ENCODE data around the gene GAL3ST1. TPM values are rescaled to one million over a fixed set of nuclear protein-coding genes. Genes with fewer than 3 reads are reported as not detected.
"Not testable (repeated sequence)": the region's sequence is repeated elsewhere in the genome, so short reads cannot be mapped to it uniquely, and the experiment has no call there.

The GAL3ST1 gene
- polyA plus RNA-seq, 1 experiment: 0.06 TPM

DNA sequence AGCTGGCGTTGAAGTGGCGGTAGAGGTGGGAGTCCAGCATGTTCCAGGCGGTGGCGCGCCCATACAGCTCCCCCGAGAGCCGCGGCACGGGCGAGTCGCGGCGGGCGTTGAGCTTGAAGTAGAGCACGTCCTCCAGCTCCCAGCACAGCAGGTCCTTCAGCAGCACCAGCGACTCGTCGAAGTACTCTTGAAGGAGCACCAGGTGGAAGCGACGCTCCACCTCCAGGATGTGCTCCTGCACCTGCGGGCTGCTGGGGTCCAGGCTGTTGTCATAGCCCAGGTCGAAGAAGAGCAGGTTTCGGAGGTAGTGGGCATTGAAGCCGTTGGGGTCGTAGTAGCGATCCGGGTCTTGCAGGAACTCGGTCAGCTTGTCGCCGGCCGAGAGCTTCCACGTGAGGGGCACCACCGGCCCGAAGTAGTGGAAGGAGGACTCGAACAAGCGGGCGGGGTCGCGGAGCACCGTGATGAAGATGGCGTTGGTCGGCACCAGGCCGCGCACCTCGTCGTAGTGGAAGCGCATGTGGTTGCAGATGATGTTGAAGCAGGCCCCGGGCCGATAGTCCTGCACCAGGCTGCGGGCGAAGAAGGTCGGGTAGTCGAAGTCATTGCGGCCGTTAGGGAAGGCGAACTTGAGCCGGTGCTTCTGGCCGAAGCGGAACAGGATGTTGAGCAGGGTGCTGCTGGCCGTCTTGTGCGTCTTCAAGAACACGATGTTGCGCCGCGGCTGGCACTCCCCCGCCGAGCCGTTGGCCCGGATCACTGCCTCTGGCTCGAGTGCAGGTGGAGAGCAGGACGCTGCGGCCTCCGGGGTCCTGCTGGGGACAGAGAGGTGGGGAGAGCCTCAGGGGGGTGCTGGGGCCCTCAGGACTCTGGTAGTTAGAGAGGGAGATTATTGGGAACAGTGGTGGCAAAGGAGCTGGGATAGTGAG lies 18.9 kb downstream of the GAL3ST1 start:
- CTCF ChIA-PET: interaction anchor here (0.6 kb wide), 1 partner anchor 10 kb away, joined by 6 read pairs; no protein-coding TSS in a partner anchor
- Histone ChIP-seq H3K9me3 (ENCODE audit: control insufficient read depth, insufficient read depth, low read length) (peaks cover 4% of the 10 kb centered on the region; the same call in 1 of the 2 replicates), H3K27ac (ENCODE audit: low read depth, low read length) (no peak overlapping the region), H3K27me3 (ENCODE audit: control insufficient read depth, insufficient read depth, low read length) (peaks cover 8% of the 10 kb centered on the region), H3K4me3 (ENCODE audit: low read depth, low read length) (no peak overlapping the region)
- POLR2A ChIA-PET: no interaction called here
- TF ChIP-seq, protein P1, sequence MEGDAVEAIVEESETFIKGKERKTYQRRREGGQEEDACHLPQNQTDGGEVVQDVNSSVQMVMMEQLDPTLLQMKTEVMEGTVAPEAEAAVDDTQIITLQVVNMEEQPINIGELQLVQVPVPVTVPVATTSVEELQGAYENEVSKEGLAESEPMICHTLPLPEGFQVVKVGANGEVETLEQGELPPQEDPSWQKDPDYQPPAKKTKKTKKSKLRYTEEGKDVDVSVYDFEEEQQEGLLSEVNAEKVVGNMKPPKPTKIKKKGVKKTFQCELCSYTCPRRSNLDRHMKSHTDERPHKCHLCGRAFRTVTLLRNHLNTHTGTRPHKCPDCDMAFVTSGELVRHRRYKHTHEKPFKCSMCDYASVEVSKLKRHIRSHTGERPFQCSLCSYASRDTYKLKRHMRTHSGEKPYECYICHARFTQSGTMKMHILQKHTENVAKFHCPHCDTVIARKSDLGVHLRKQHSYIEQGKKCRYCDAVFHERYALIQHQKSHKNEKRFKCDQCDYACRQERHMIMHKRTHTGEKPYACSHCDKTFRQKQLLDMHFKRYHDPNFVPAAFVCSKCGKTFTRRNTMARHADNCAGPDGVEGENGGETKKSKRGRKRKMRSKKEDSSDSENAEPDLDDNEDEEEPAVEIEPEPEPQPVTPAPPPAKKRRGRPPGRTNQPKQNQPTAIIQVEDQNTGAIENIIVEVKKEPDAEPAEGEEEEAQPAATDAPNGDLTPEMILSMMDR (IDR thresholded peaks at IDR 0.05; ENCODE audit: low read depth, low read length): no peak
- no peak for DNase-seq (ENCODE audit: low read depth, low spot score)

DNA sequence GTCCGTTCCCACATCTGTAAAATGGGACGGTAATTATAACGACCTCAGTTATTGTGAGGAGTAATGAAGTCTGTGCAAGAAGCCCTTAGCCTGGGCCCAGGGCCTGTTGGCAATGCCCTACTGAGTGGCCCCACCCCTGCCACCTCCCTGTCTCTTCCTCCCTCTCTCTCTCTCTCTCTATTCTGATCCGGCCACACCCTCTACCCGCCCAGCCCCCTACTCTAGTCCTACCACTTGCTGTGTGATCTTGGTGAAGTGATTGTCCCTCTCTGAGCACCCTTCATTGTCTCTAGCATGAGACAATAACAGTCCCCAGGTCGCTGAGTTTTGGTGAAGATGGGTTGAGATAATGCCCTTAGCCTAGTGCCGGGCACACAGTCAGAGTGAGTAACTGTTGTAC lies 20.5 kb downstream of the GAL3ST1 start:
- TF ChIP-seq, protein P1 (IDR thresholded peaks at IDR 0.05; ENCODE audit: low read depth, low read length): no peak
- Histone ChIP-seq H3K4me3 (ENCODE audit: low read depth, low read length) (no peak overlapping the region), H3K9me3 (ENCODE audit: control insufficient read depth, insufficient read depth, low read length) (peaks cover 4% of the 10 kb centered on the region; the same call in 1 of the 2 replicates), H3K27me3 (ENCODE audit: control insufficient read depth, insufficient read depth, low read length) (peaks cover 6% of the 10 kb centered on the region), H3K27ac (ENCODE audit: low read depth, low read length) (no peak overlapping the region)
- ChIA-PET POLR2A (no interaction called here), CTCF (no interaction called here)
- no peak for DNase-seq (ENCODE audit: low read depth, low spot score)

DNA sequence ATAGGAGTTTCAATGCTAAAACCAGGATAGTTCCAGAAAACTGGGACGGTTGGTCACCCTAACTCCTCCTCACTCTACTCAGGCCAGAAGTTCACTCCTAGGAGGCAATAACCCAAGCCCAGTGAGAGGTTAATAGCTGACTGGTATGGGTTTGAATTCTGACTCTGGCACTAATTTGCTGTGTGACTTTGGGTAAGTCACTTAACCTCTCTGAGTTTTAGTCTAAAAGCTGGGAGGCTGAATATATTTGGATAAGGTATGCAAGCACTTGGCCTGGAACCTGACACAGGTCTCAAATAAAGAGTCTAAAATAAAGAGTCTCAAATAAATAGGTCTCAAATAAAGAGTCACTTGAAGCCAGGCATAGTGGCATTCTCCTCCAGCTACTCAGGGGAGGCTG lies 21.7 kb downstream of the GAL3ST1 start:
- no peak overlapping the region for H3K4me3 ChIP-seq (ENCODE audit: low read depth, low read length)
- H3K27ac ChIP-seq (ENCODE audit: low read depth, low read length): no peak overlapping the region
- POLR2A ChIA-PET: no interaction called here
- peaks cover 13% of the 10 kb centered on the region for H3K27me3 ChIP-seq (ENCODE audit: control insufficient read depth, insufficient read depth, low read length)
- CTCF ChIA-PET: no interaction called here
- DNase-seq (ENCODE audit: low read depth, low spot score): no peak
- H3K9me3 ChIP-seq (ENCODE audit: control insufficient read depth, insufficient read depth, low read length): peaks cover 4% of the 10 kb centered on the region; the same call in 1 of the 2 replicates
- TF ChIP-seq, protein P1 (IDR thresholded peaks at IDR 0.05; ENCODE audit: low read depth, low read length): no peak

DNA sequence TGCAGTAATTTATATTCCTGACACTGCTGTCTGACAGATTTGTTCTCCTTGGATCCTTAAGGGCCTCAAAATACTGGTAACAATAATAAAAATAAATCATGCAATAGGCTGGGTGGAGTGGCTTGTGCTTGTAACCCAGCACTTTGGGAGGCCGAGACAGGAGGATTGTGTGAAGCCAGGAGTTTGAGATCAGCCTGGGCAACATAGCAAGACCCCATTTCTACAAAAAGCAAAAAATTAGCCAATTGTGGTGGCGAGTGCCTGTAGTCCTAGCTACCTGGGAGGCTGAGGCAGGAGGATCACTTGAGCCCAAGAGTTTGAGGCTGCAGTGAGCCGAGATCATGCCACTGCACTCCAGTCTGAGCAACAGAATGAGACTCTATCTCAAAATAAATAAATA lies 22.7 kb downstream of the GAL3ST1 start:
- CTCF ChIA-PET; DNase-seq (ENCODE audit: low read depth, low spot score); H3K9me3 ChIP-seq (ENCODE audit: control insufficient read depth, insufficient read depth, low read length); H3K27ac ChIP-seq (ENCODE audit: low read depth, low read length); H3K4me3 ChIP-seq (ENCODE audit: low read depth, low read length); POLR2A ChIA-PET: not testable (repeated sequence)
- H3K27me3 ChIP-seq (ENCODE audit: control insufficient read depth, insufficient read depth, low read length): peaks cover 20% of the 10 kb centered on the region

DNA sequence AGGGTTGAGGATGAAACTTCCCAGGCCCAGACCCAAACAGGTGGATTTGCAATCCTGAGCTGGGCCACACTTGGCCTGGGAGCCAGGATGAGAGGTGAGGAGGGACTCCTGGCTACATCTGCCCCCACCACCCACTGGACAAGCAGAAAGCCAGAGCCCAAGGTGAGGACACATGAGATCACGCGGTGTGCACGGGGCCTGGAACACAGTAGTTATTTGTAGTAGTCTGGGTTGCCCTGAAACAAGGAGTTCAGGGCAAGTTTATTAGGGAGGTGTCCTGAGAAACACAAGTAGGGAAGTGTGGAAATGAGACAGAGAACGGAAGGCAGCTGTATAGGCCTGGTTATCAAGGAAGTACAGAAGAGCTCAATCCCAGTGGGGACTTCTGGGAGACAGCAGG lies 27.3 kb downstream of the GAL3ST1 start:
- H3K27me3 ChIP-seq (ENCODE audit: control insufficient read depth, insufficient read depth, low read length): peaks cover 33% of the 10 kb centered on the region
- H3K9me3 ChIP-seq (ENCODE audit: control insufficient read depth, insufficient read depth, low read length): no peaks in the 10 kb centered on the region; the same call in 1 of the 2 replicates
- no peak for DNase-seq (ENCODE audit: low read depth, low spot score)
- ChIA-PET POLR2A (no interaction called here), CTCF (no interaction called here)
- H3K4me3 ChIP-seq (ENCODE audit: low read depth, low read length): no peak overlapping the region
- TF ChIP-seq, protein P1 (IDR thresholded peaks at IDR 0.05; ENCODE audit: low read depth, low read length): no peak
- no peak overlapping the region for H3K27ac ChIP-seq (ENCODE audit: low read depth, low read length)

All from AG04450 (cell line).